ENCODE results near the gene MYF5. TPM values are rescaled to one million over a fixed set of nuclear protein-coding genes. Genes with fewer than 3 reads are reported as not detected.

The MYF5 gene
- polyA plus RNA-seq, 3 donors = not detected

DNA sequence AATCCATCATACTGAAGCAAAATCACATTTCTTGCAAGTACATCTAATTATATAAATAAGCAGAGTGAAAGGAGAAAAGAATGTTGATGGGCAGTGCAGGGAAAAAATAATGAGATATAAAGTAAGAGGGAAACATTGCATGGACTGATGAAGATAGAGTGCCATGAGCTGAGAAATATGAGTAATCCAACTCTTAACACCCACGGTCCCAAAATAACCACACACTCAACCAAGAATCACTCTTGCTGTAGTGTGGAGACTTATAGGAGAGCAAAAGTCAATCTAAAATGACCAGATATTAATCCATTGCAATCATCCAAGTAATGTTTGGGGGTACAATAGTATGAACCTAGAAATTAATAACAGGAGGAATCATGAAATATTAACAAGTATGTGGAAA, 40.2 kb downstream of the MYF5 start:
- Mint-ChIP-seq H3K4me3 (no peak overlapping the region), H3K9me3 (no peaks in the 10 kb centered on the region), H3K4me1 (no peaks in the 10 kb centered on the region), H3K27me3 (ENCODE audit: low read depth in 3 of 3) (peaks cover 4 to 17% (median 12%) of the 10 kb centered on the region in 3 donors), H3K27ac (no peak overlapping the region), H3K36me3 (no peaks in the 10 kb centered on the region)
- Histone ChIP-seq H3K4me1 (ENCODE audit: control insufficient read depth in 1 of 2, insufficient read depth in 2 of 2, low read length in 2 of 2) (no peaks in the 10 kb centered on the region), H3K36me3 (replicated peaks in 1 of 2; ENCODE audit: control insufficient read depth in 1 of 2, insufficient read depth in 2 of 2, low read length in 2 of 2) (no peaks in the 10 kb centered on the region), H2AFZ (ENCODE audit: insufficient read depth, low read depth, low read length, poor library complexity, severe bottlenecking) (no peak overlapping the region), H3K4me2 (replicated peaks; ENCODE audit: extremely low read depth, low read length, poor library complexity, severe bottlenecking) (no peak overlapping the region), H4K20me1 (ENCODE audit: insufficient read depth, low read length) (no peaks in the 10 kb centered on the region), H3K27ac (ENCODE audit: low read depth in 1 of 2, low read length in 2 of 2) (no peak overlapping the region), H3K9me3 (replicated peaks in 1 of 2; ENCODE audit: control insufficient read depth in 1 of 2, insufficient read depth in 1 of 2, low read length in 2 of 2) (no peaks in the 10 kb centered on the region), H3K4me3 (replicated peaks in 1 of 3; ENCODE audit: low read depth in 2 of 3, low read length in 3 of 3) (no peak overlapping the region), H3K27me3 (ENCODE audit: control insufficient read depth in 2 of 2, insufficient read depth in 2 of 2, low read length in 2 of 2) (peaks cover 0 to 4% of the 10 kb centered on the region in 2 donors), H3K79me2 (ENCODE audit: insufficient read depth, low read length) (no peaks in the 10 kb centered on the region), H3K9ac (ENCODE audit: insufficient read depth, low read length, poor library complexity, severe bottlenecking) (no peak overlapping the region)
- TF ChIP-seq CTCF (IDR thresholded peaks at IDR 0.05) = no peak
- intact Hi-C loops (cut with micrococcal nuclease) = no loop called here
- WGBS (ENCODE audit: insufficient coverage) = no CpG with 5 or more reads among the region's 1 CpG
- DNase-seq = no peak

GRCh38 chr12:80761838-80762237, 45.1 kb downstream of the MYF5 start:
- H3K9me3 Mint-ChIP-seq = no peaks in the 10 kb centered on the region
- no peak for TF ChIP-seq CTCF (IDR thresholded peaks at IDR 0.05)
- H3K27me3 ChIP-seq (ENCODE audit: control insufficient read depth in 2 of 2, insufficient read depth in 2 of 2, low read length in 2 of 2) = peaks cover 0 to 1% of the 10 kb centered on the region in 2 donors
- intact Hi-C loops (cut with micrococcal nuclease) = no loop called here
- no peaks in the 10 kb centered on the region for H3K4me1 ChIP-seq (ENCODE audit: control insufficient read depth in 1 of 2, insufficient read depth in 2 of 2, low read length in 2 of 2)
- no peaks in the 10 kb centered on the region for H3K79me2 ChIP-seq (ENCODE audit: insufficient read depth, low read length)
- H3K9ac ChIP-seq (ENCODE audit: insufficient read depth, low read length, poor library complexity, severe bottlenecking) = no peak overlapping the region
- H3K27ac ChIP-seq (ENCODE audit: low read depth in 1 of 2, low read length in 2 of 2) = no peak overlapping the region
- H3K27ac Mint-ChIP-seq = no peak overlapping the region
- no peak overlapping the region for H3K4me3 ChIP-seq (replicated peaks in 1 of 3; ENCODE audit: low read depth in 2 of 3, low read length in 3 of 3)
- peaks cover 7 to 11% (median 9%) of the 10 kb centered on the region in 3 donors for H3K27me3 Mint-ChIP-seq (ENCODE audit: low read depth in 3 of 3)
- WGBS (ENCODE audit: insufficient coverage) = 81% methylated on average over 3 of the region's 5 CpGs
- no peak for DNase-seq
- H3K4me1 Mint-ChIP-seq = no peaks in the 10 kb centered on the region
- no peaks in the 10 kb centered on the region for H3K36me3 Mint-ChIP-seq
- no peak overlapping the region for H2AFZ ChIP-seq (ENCODE audit: insufficient read depth, low read depth, low read length, poor library complexity, severe bottlenecking)
- no peaks in the 10 kb centered on the region for H3K9me3 ChIP-seq (replicated peaks in 1 of 2; ENCODE audit: control insufficient read depth in 1 of 2, insufficient read depth in 1 of 2, low read length in 2 of 2)
- H3K36me3 ChIP-seq (replicated peaks in 1 of 2; ENCODE audit: control insufficient read depth in 1 of 2, insufficient read depth in 2 of 2, low read length in 2 of 2) = no peaks in the 10 kb centered on the region
- no peak overlapping the region for H3K4me3 Mint-ChIP-seq
- no peak overlapping the region for H3K4me2 ChIP-seq (replicated peaks; ENCODE audit: extremely low read depth, low read length, poor library complexity, severe bottlenecking)
- no peaks in the 10 kb centered on the region for H4K20me1 ChIP-seq (ENCODE audit: insufficient read depth, low read length)
